Psoas muscle (tissue), 8 donors: Measurements from ENCODE around the gene SMYD3. TPM values are rescaled to one million over a fixed set of nuclear protein-coding genes. Genes with fewer than 3 reads are reported as not detected.

ENCODE experiments used
- ATAC-seq, 4 donors: fragments of 200-7000 bp; cut with Tn5 transposase; one replicate each; pipeline ENCODE4 v1.9.1; 2020; ENCODE audit warnings: moderate library complexity in 3 of 4, mild to moderate bottlenecking in 2 of 4
- DNase-seq, 2 donors: peaks; one replicate each; pipeline ENCODE4 v3.0.0-alpha.2; 2020
- H3K27ac ChIP-seq: fragments of 200-600 bp; one replicate; pipeline ENCODE4 v1.8.0; 2022
- H3K27me3 ChIP-seq, 3 donors: fragments of 200-600 bp in 1 of 3; one replicate each; pipeline versions ENCODE4 v1.6.1 to v1.8.0; 2013 to 2022; ENCODE audit warnings: low read length in 2 of 3, mild to moderate bottlenecking in 2 of 3, moderate library complexity in 1 of 3; ENCODE audit not compliant: insufficient read depth in 3 of 3
- H3K36me3 ChIP-seq, 2 donors: fragments of 200-600 bp in 1 of 2; one replicate each; pipeline versions ENCODE4 v1.6.1 to v1.8.0; 2013 to 2022; ENCODE audit warnings: low read depth in 1 of 2, mild to moderate bottlenecking in 1 of 2, moderate library complexity in 1 of 2; ENCODE audit not compliant: insufficient read depth in 1 of 2
- H3K4me1 ChIP-seq: fragments of 200-600 bp; one replicate; pipeline ENCODE4 v1.8.0; 2022
- H3K4me3 ChIP-seq: fragments of 200-600 bp; one replicate; pipeline ENCODE4 v1.8.0; 2022; ENCODE audit warnings: mild to moderate bottlenecking
- H3K9me3 ChIP-seq: fragments of 200-600 bp; one replicate; pipeline ENCODE4 v1.8.0; 2022
- CTCF ChIP-seq: fragments of 200-600 bp; IDR thresholded peaks from one replicate; pipeline ENCODE4 v1.8.0; 2022; ENCODE audit warnings: antibody characterized with exemption
- WGBS, 3 donors: extraction: QIAGEN DNeasy Blood & Tissue Kit; methylation state at CpG; one replicate each; pipeline versions ENCODE4 v1.1.6 to v1.1.7; 2013; 5-methylcytosine and 5-hydroxymethylcytosine counted together
- intact Hi-C, 2 donors: fragments of 100-400 bp; cut with DNase I; formaldehyde crosslinking; loops; one replicate each; pipeline versions ENCODE4 v1.11.0 to v1.14.2; 2022
- polyA plus RNA-seq, 3 donors: library from polyadenylated mRNA; stranded (reverse); fragments of 200-250 nt; gene quantifications; one replicate each; pipeline ENCODE4 v1.2.3, GENCODE V29; 2013
- total RNA-seq, 4 donors: library from RNA; stranded (reverse); fragmentation: NEBNext Ultra II Directional in 2 of 4; extraction: Animal tissue kit (Norgen Biotek cat#: 25700) in 2 of 4; gene quantifications; one replicate each; pipeline versions ENCODE4 v1.2.1 to v1.2.4, GENCODE V29; 2021 to 2023
- donor health status: healthy with polysubstance abuse.
- donor health status: DM: no; HTN: no; CAD: no; lungs with moderate emphysema.
- donor health status: Bipolar disorder and iron deficiency.
- donor health status: healthy.
- donor health status: DM: yes; HTN: yes; CAD: no.
- donor health status: DM: no; HTN: no; CAD: no.
- donor health status: DM: no; HTN: no; CAD: no.
- donor health status: DM: yes; HTN: yes; CAD: no.

SMYD3 gene
- total and polyA plus RNA-seq, 7 donors = 2.9 to 6.4 (median 4.9) TPM

- H3K27me3 ChIP-seq = no peaks in the 10 kb centered on the region
- intact Hi-C loops = no loop called here
- WGBS, 3 donors = 76 to 85% (median 84%) methylated on average over 10 of the region's 10 CpGs
- no peaks in the 10 kb centered on the region for H3K9me3 ChIP-seq
- H3K4me3 ChIP-seq = no peak overlapping the region
- H3K27ac ChIP-seq = no peak overlapping the region
- no peak for DNase-seq
- no peak for TF ChIP-seq CTCF
- no peak for ATAC-seq
- no peaks in the 10 kb centered on the region for H3K4me1 ChIP-seq
- H3K36me3 ChIP-seq = no peaks in the 10 kb centered on the region
Observed at GRCh38 chr1:245814651-245815050, 692.4 kb downstream of the SMYD3 start.

GRCh38 chr1:245812278-245812677 is 694.8 kb downstream of the SMYD3 start:
- no peak for TF ChIP-seq CTCF
- Histone ChIP-seq H3K4me3 (no peak overlapping the region), H3K9me3 (no peaks in the 10 kb centered on the region), H3K27me3 (no peaks in the 10 kb centered on the region), H3K36me3 (no peaks in the 10 kb centered on the region), H3K4me1 (no peaks in the 10 kb centered on the region), H3K27ac (no peak overlapping the region)
- intact Hi-C loops = no loop called here
- WGBS, 3 donors = 88 to 97% (median 94%) methylated on average over 6 of the region's 6 CpGs
- ATAC-seq = no peak
- DNase-seq = no peak

GRCh38 chr1:245810789-245811337 is 696.2 kb downstream of the SMYD3 start:
- no peaks in the 10 kb centered on the region for H3K4me1 ChIP-seq
- no peak for TF ChIP-seq CTCF
- H3K27ac ChIP-seq = no peak overlapping the region
- no peak for DNase-seq
- no peak for ATAC-seq
- 45 to 58% (median 45%) methylated on average over 7 of the region's 7 CpGs for WGBS, 3 donors
- no peaks in the 10 kb centered on the region for H3K27me3 ChIP-seq
- no peaks in the 10 kb centered on the region for H3K36me3 ChIP-seq
- intact Hi-C loops = no loop called here
- H3K4me3 ChIP-seq = no peak overlapping the region
- no peaks in the 10 kb centered on the region for H3K9me3 ChIP-seq

- H3K9me3 ChIP-seq = no peaks in the 10 kb centered on the region
- no peak for DNase-seq
- H3K27ac ChIP-seq = no peak overlapping the region
- H3K4me1 ChIP-seq = no peaks in the 10 kb centered on the region
- no peaks in the 10 kb centered on the region for H3K36me3 ChIP-seq
- ATAC-seq = no peak
- WGBS, 3 donors = 61 to 72% (median 66%) methylated on average over 6 of the region's 6 CpGs
- H3K4me3 ChIP-seq = no peak overlapping the region
- intact Hi-C loops = no loop called here
- no peak for TF ChIP-seq CTCF
- H3K27me3 ChIP-seq = no peaks in the 10 kb centered on the region
Observed at GRCh38 chr1:245810181-245810769, 696.8 kb downstream of the SMYD3 start.

GRCh38 chr1:245809361-245809760 is 697.7 kb downstream of the SMYD3 start:
- ATAC-seq (no peak), DNase-seq (no peak)
- intact Hi-C loops = no loop called here
- Histone ChIP-seq H3K27me3 (no peaks in the 10 kb centered on the region), H3K27ac (no peak overlapping the region), H3K36me3 (no peaks in the 10 kb centered on the region), H3K9me3 (no peaks in the 10 kb centered on the region), H3K4me1 (no peaks in the 10 kb centered on the region), H3K4me3 (no peak overlapping the region)
- TF ChIP-seq CTCF = no peak
- 90 to 95% (median 93%) methylated on average over 5 of the region's 5 CpGs for WGBS, 3 donors
